ENCODE data around the gene AHRR. TPM values are rescaled to one million over a fixed set of nuclear protein-coding genes. Genes with fewer than 3 reads are reported as not detected.
"Not testable (repeated sequence)": the region's sequence is repeated elsewhere in the genome, so short reads cannot be mapped to it uniquely, and the experiment has no call there.

AHRR gene
- total and polyA plus RNA-seq, 7 experiments from 2014 or later = 0.56 to 23.5 (median 1.2) TPM; not detected in 1

GRCh38 chr5:367358-368130 lies 46.0 kb downstream of the AHRR start:
- peaks cover 0 to 2% of the 10 kb centered on the region in 2 donors for H3K27me3 ChIP-seq (ENCODE audit: control insufficient read depth in 2 of 2, insufficient read depth in 2 of 2, low read length in 2 of 2)
- intact Hi-C loops (cut with micrococcal nuclease) = no loop called here
- H3K36me3 Mint-ChIP-seq = peaks cover 0 to 31% (median 0%) of the 10 kb centered on the region in 5 donors

GRCh38 chr5:368183-369084 lies 46.9 kb downstream of the AHRR start:
- H3K4me3 ChIP-seq (ENCODE audit: low read length) = no peak overlapping the region
- no peaks in the 10 kb centered on the region for H3K36me3 ChIP-seq (ENCODE audit: control insufficient read depth in 2 of 3, insufficient read depth in 3 of 3, low read length in 3 of 3)
- DNase-seq (peak in 1 of 9 donors; percentile 26), ATAC-seq (peak; percentile 55)
- H3K9me3 Mint-ChIP-seq = peaks cover 0 to 28% (median 14%) of the 10 kb centered on the region in 11 donors
- ChIA-PET CTCF (no interaction called here), POLR2A (interaction anchor here (0.8 to 1.0 kb wide), 3 partner anchors 9 to 16 kb away, joined by 3 read pairs; no protein-coding TSS in a partner anchor)
- peak overlapping the region in 1 of 9 donors; percentile 50 for H3K27ac Mint-ChIP-seq
- peaks cover 0 to 2% of the 10 kb centered on the region in 2 donors for H3K27me3 ChIP-seq (ENCODE audit: control insufficient read depth in 2 of 2, insufficient read depth in 2 of 2, low read length in 2 of 2)
- peak overlapping the region in 7 of 10 donors; percentile 6 to 65 (median 47) for H3K4me3 Mint-ChIP-seq
- H3K36me3 Mint-ChIP-seq = peaks cover 0 to 24% (median 0%) of the 10 kb centered on the region in 5 donors
- peaks cover 13 to 51% (median 20%) of the 10 kb centered on the region in 7 donors for H3K4me1 Mint-ChIP-seq
- peaks cover 0 to 14% of the 10 kb centered on the region in 2 donors for H3K4me1 ChIP-seq (ENCODE audit: control insufficient read depth in 2 of 2, insufficient read depth in 2 of 2, low read length in 2 of 2)
- H3K9me3 ChIP-seq (ENCODE audit: control insufficient read depth in 2 of 3, low read length in 3 of 3) = no peaks in the 10 kb centered on the region
- intact Hi-C loops (cut with micrococcal nuclease) = no loop called here
- H3K27ac ChIP-seq (ENCODE audit: low read depth, low read length) = no peak overlapping the region
- H3K27me3 Mint-ChIP-seq = peaks cover 0 to 36% (median 13%) of the 10 kb centered on the region in 5 donors

More at GRCh38 chr5:367358-368130, 46.0 kb downstream of the AHRR start:
- Histone ChIP-seq H3K9me3 (ENCODE audit: control insufficient read depth in 2 of 3, low read length in 3 of 3) (no peaks in the 10 kb centered on the region), H3K4me3 (ENCODE audit: low read length) (no peak overlapping the region), H3K36me3 (ENCODE audit: control insufficient read depth in 2 of 3, insufficient read depth in 3 of 3, low read length in 3 of 3) (no peaks in the 10 kb centered on the region), H3K4me1 (ENCODE audit: control insufficient read depth in 2 of 2, insufficient read depth in 2 of 2, low read length in 2 of 2) (peaks cover 0 to 14% of the 10 kb centered on the region in 2 donors), H3K27ac (ENCODE audit: low read depth, low read length) (no peak overlapping the region)
- no peak overlapping the region for H3K27ac Mint-ChIP-seq
- ATAC-seq (no peak), DNase-seq (peak in 1 of 9 donors; percentile 20)
- no peak overlapping the region for H3K4me3 Mint-ChIP-seq
- H3K4me1 Mint-ChIP-seq = peaks cover 13 to 50% (median 19%) of the 10 kb centered on the region in 7 donors
- peaks cover 0 to 28% (median 14%) of the 10 kb centered on the region in 11 donors for H3K9me3 Mint-ChIP-seq
- ChIA-PET CTCF (no interaction called here), POLR2A (interaction anchor here (1.0 kb wide), 1 partner anchor 15 kb away, joined by 3 read pairs; no protein-coding TSS in a partner anchor)
- peaks cover 0 to 36% (median 13%) of the 10 kb centered on the region in 5 donors for H3K27me3 Mint-ChIP-seq

GRCh38 chr5:369151-369868 lies 47.8 kb downstream of the AHRR start:
- intact Hi-C loops (cut with micrococcal nuclease) = no loop called here
- ChIA-PET POLR2A (interaction anchor here (0.8 to 0.9 kb wide), 2 partner anchors 8 to 11 kb away, joined by 3 read pairs; no protein-coding TSS in a partner anchor), CTCF (no interaction called here)
- Mint-ChIP-seq H3K4me3 (peak overlapping the region in 6 of 10 donors; percentile 6 to 65 (median 52)), H3K4me1 (peaks cover 13 to 53% (median 20%) of the 10 kb centered on the region in 7 donors), H3K27ac (peak overlapping the region in 2 of 9 donors; percentile 3 to 58), H3K36me3 (peaks cover 0 to 16% (median 0%) of the 10 kb centered on the region in 5 donors), H3K27me3 (peaks cover 0 to 30% (median 12%) of the 10 kb centered on the region in 5 donors), H3K9me3 (peaks cover 0 to 24% (median 10%) of the 10 kb centered on the region in 11 donors)
- Histone ChIP-seq H3K4me1 (ENCODE audit: control insufficient read depth in 2 of 2, insufficient read depth in 2 of 2, low read length in 2 of 2) (peaks cover 0 to 14% of the 10 kb centered on the region in 2 donors), H3K4me3 (ENCODE audit: low read length) (no peak overlapping the region), H3K36me3 (ENCODE audit: control insufficient read depth in 2 of 3, insufficient read depth in 3 of 3, low read length in 3 of 3) (no peaks in the 10 kb centered on the region), H3K9me3 (ENCODE audit: control insufficient read depth in 2 of 3, low read length in 3 of 3) (no peaks in the 10 kb centered on the region), H3K27ac (ENCODE audit: low read depth, low read length) (no peak overlapping the region), H3K27me3 (ENCODE audit: control insufficient read depth in 2 of 2, insufficient read depth in 2 of 2, low read length in 2 of 2) (peaks cover 0 to 2% of the 10 kb centered on the region in 2 donors)
- DNase-seq (peak in 1 of 9 donors; percentile 18), ATAC-seq (peak; percentile 52)

GRCh38 chr5:369869-370236 lies 48.3 kb downstream of the AHRR start:
- peak overlapping the region in 2 of 10 donors; percentile 53 to 58 for H3K4me3 Mint-ChIP-seq
- CTCF ChIA-PET; H3K36me3 ChIP-seq (ENCODE audit: control insufficient read depth in 2 of 3, insufficient read depth in 3 of 3, low read length in 3 of 3); H3K27ac ChIP-seq (ENCODE audit: low read depth, low read length); H3K9me3 ChIP-seq (ENCODE audit: control insufficient read depth in 2 of 3, low read length in 3 of 3); POLR2A ChIA-PET; ATAC-seq; H3K27me3 ChIP-seq (ENCODE audit: control insufficient read depth in 2 of 2, insufficient read depth in 2 of 2, low read length in 2 of 2); H3K4me3 ChIP-seq (ENCODE audit: low read length); intact Hi-C loops (cut with micrococcal nuclease): not testable (repeated sequence)
- peaks cover 0 to 26% (median 10%) of the 10 kb centered on the region in 5 donors for H3K27me3 Mint-ChIP-seq
- H3K9me3 Mint-ChIP-seq = peaks cover 0 to 18% (median 7%) of the 10 kb centered on the region in 11 donors
- H3K36me3 Mint-ChIP-seq = peaks cover 0 to 12% (median 0%) of the 10 kb centered on the region in 5 donors
- peaks cover 13 to 58% (median 20%) of the 10 kb centered on the region in 7 donors for H3K4me1 Mint-ChIP-seq
- H3K27ac Mint-ChIP-seq = peak overlapping the region in 1 of 9 donors; percentile 16
- peak in 1 of 9 donors; percentile 12 for DNase-seq
- peaks cover 0 to 14% of the 10 kb centered on the region in 2 donors for H3K4me1 ChIP-seq (ENCODE audit: control insufficient read depth in 2 of 2, insufficient read depth in 2 of 2, low read length in 2 of 2)

GRCh38 chr5:370311-370958 lies 48.9 kb downstream of the AHRR start:
- Mint-ChIP-seq H3K4me3 (peak overlapping the region in 1 of 10 donors; percentile 3), H3K27me3 (peaks cover 0 to 29% (median 7%) of the 10 kb centered on the region in 5 donors)

More at GRCh38 chr5:370311-370958, 48.9 kb downstream of the AHRR start:
- no peaks in the 10 kb centered on the region for H3K9me3 ChIP-seq (ENCODE audit: control insufficient read depth in 2 of 3, low read length in 3 of 3)
- intact Hi-C loops (cut with micrococcal nuclease) = no loop called here
- peaks cover 0 to 14% of the 10 kb centered on the region in 2 donors for H3K4me1 ChIP-seq (ENCODE audit: control insufficient read depth in 2 of 2, insufficient read depth in 2 of 2, low read length in 2 of 2)
- Mint-ChIP-seq H3K27ac (peak overlapping the region in 1 of 9 donors; percentile 74), H3K4me1 (peaks cover 13 to 63% (median 20%) of the 10 kb centered on the region in 7 donors), H3K9me3 (peaks cover 0 to 12% (median 2%) of the 10 kb centered on the region in 11 donors), H3K36me3 (peaks cover 0 to 9% (median 0%) of the 10 kb centered on the region in 5 donors)
- no peak overlapping the region for H3K4me3 ChIP-seq (ENCODE audit: low read length)
- DNase-seq (peak in 1 of 9 donors; percentile 18), ATAC-seq (no peak)
- H3K27ac ChIP-seq (ENCODE audit: low read depth, low read length) = no peak overlapping the region
- H3K27me3 ChIP-seq (ENCODE audit: control insufficient read depth in 2 of 2, insufficient read depth in 2 of 2, low read length in 2 of 2) = no peaks in the 10 kb centered on the region
- POLR2A ChIA-PET = no interaction called here
- CTCF ChIA-PET = no interaction called here
- H3K36me3 ChIP-seq (ENCODE audit: control insufficient read depth in 2 of 3, insufficient read depth in 3 of 3, low read length in 3 of 3) = no peaks in the 10 kb centered on the region
